GM12874 (cell line): ENCODE results near the gene SLC25A26.

Source experiments
- TF ChIP-seq, protein P1 (sequence below): IDR thresholded peaks from 2 replicates; pipeline ENCODE4 v1.5.1; 2011; ENCODE audit warnings: low read depth, mild to moderate bottlenecking, control low read depth, low read length, moderate library complexity; ENCODE audit not compliant: insufficient read depth

SLC25A26 gene

DNA sequence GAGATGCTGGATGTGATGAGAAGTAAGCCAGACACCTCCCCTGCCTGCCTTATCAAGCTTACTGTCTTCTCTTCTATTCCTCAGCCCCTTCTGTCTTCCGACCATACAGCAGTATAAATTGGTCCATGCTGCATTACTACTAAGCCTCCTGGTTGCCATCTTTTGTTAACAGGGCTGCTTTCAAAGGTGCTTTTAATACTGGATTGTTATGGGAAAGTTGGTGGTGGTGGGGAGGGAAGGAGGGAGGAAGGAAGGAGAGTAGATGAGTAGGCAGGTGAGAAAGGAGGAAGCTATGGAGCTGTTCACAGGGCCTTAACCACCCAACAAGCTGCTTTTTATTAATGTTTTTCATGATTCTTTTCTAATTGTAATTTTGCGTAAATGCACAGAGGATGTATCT, 114.9 kb downstream of the SLC25A26 start:
- TF ChIP-seq, protein P1, sequence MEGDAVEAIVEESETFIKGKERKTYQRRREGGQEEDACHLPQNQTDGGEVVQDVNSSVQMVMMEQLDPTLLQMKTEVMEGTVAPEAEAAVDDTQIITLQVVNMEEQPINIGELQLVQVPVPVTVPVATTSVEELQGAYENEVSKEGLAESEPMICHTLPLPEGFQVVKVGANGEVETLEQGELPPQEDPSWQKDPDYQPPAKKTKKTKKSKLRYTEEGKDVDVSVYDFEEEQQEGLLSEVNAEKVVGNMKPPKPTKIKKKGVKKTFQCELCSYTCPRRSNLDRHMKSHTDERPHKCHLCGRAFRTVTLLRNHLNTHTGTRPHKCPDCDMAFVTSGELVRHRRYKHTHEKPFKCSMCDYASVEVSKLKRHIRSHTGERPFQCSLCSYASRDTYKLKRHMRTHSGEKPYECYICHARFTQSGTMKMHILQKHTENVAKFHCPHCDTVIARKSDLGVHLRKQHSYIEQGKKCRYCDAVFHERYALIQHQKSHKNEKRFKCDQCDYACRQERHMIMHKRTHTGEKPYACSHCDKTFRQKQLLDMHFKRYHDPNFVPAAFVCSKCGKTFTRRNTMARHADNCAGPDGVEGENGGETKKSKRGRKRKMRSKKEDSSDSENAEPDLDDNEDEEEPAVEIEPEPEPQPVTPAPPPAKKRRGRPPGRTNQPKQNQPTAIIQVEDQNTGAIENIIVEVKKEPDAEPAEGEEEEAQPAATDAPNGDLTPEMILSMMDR: no peak

DNA sequence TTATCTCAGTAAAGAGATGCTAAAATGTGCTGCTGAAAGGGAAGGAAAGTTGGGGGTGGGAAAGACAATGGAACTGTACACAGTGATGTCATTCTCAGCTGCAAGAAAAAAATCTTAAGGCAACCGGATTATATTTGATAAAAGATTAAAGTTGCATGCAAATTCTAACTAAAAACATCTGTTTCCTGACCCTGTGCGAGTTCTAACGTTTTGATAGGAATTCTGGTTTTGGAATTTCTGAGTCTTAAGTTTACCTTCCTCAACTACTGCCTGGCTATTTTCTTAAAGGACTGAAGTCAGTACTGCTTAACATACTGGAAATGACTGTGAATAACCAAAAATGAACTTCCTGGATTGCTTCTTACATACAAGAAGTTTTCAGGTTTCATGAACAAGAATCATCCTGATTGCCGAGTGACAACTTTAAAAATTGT, 115.5 kb downstream of the SLC25A26 start:
- TF ChIP-seq, protein P1: no peak

DNA sequence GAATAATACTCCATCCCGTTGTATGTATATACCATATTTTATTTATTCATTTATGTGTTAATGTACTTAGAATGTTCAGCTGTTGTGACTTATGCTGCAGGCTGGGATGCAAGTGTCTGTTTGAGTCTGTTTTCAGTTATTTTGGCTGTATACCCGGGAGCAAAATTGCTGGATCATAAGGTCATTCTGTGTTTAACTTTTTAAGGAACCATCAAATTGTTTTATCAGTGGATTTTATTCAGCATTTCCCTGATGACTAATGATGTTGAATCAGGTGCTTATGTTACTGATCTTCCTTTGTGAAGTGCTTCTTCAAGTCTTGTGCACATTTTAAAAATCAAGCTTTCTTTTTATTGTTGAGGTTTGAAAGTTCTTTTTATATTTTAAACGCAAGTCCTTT, 118.1 kb downstream of the SLC25A26 start:
- TF ChIP-seq, protein P1: no peak

DNA sequence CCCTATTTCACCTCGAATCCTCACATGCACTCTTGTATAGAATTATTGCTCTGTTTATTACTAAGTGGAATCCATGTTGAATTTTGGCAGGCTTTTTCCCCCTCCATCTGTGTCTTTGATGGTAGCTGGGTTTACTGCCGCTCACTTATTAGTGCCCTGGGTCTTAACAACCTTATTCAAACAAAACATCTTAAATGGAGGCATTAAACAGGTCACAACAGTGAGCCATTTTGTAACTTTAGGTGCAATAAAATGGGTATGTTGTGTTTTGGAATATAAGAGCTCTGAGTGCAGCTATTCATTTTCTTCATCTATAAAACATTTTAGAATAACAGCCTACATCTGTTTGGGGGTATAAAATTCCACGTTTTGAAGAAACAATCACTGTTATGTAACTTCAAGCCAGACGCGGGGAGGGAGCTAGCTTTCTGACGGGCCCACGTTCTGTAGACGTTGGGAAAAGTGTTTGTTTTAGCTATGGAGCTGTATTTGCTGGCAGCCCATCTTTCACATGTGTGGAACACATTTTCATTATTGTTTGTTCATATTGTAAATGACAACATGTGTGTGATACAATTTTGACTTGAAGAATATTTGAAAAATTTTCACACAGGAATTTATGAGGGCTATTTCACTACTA, 122.0 kb downstream of the SLC25A26 start:
- TF ChIP-seq, protein P1: no peak

DNA sequence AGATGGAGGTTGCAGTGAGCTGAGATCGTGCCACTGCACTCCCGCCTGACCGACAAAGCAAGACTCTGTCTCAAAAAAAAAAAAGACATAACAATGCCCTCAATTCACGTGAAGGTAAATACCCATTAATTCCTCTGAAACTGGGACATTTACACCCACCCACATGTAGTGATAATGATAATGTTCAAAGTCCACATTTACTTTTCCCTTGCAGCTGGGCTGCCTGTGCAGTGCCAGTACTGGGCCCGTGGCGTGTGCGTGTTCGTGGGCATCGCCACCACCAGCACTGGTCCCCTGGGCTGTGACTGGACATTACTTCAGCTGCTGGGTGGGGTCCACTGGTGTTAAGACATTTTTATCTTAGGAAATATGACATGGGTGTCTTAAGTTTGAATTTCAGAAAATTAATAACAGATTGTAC, 123.6 kb downstream of the SLC25A26 start:
- TF ChIP-seq, protein P1: no peak

DNA sequence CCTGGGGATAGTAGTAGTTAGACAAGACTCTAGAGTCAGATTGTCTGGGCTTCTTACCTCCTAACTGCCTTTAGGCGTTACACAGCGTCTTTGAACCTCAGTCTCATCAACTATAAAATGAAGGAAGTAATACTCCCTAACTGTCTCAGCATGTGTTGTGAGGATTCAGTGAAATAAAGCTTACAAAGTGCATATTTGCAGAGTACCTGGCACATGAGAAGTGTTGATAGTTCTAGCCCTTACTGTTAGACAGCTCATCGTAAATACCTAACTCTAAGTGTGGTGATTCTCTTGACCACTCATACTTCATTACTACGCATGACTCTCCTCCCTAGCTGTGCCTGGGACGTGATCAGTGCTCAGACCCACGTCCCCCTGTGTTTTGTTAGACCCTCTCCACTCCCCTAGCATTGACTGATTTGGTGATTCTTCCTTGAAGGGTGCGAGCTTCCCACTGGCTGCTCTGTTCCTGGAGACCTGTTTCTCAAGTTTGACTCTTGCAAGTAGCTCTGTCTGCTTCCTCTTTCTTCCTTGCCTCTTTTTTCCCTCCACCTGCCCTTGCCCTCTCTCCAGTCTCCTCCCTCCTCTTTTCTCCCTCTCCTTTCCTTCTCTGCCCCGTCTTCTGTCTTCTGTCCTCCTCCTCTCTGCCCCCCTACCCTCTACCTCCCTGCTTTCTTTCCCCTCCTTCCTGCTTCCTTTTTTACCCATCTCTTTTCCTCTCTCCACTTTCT, 124.2 kb downstream of the SLC25A26 start:
- TF ChIP-seq, protein P1: no peak

DNA sequence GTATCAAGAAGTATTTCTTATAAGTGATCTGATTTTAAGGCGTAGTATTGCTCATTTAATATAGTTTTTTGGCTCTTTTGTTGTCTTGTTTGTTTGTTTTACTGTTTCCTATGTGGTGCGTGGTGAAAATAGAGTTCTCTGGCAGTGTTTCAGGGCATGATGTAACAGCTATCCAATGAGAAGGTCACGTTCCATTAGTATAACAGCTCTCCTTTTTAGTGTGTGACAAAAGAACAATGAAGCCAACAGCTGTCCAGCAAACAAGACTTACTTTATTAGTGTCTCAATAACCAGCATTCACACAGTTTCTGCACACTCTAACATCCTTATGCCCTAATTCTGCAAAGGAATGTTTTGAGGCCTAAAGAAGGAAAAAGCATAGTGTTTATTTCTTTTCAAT, 127.9 kb downstream of the SLC25A26 start:
- TF ChIP-seq, protein P1: no peak
